Uterus (tissue), 4 donors: ENCODE results near the gene LRCOL1. TPM values are rescaled to one million over a fixed set of nuclear protein-coding genes. Genes with fewer than 3 reads are reported as not detected.

Source experiments
- DNase-seq, 2 donors: peaks; one replicate each; pipeline ENCODE4 v3.0.0-alpha.2; 2019 to 2020
- H3K27ac ChIP-seq, 2 donors: fragments of 200-600 bp; sonication (generic); 1 replicate in 1 of 2; 2 replicates in 1 of 2; pipeline ENCODE4 v1.5.1; 2016 to 2018
- H3K27me3 ChIP-seq, 2 donors: fragments of 200-600 bp; sonication (generic); one replicate each; pipeline ENCODE4 v1.5.1; 2018 to 2019; ENCODE audit warnings: control low read depth in 1 of 2
- H3K36me3 ChIP-seq, 2 donors: fragments of 200-600 bp; sonication (generic); one replicate each; pipeline ENCODE4 v1.5.1; 2019; ENCODE audit warnings: control low read depth in 1 of 2
- H3K4me1 ChIP-seq, 2 donors: fragments of 200-600 bp; sonication (generic); one replicate each; pipeline ENCODE4 v1.5.1; 2018 to 2019; ENCODE audit warnings: control low read depth in 1 of 2
- H3K4me3 ChIP-seq, 2 donors: fragments of 200-600 bp; sonication (generic); 1 replicate in 1 of 2; 2 replicates in 1 of 2; pipeline ENCODE4 v1.5.1; 2018 to 2019; ENCODE audit warnings: mild to moderate bottlenecking in 1 of 2
- H3K9me3 ChIP-seq, 2 donors: fragments of 200-600 bp; sonication (generic); one replicate each; pipeline ENCODE4 v1.5.1; 2019; ENCODE audit warnings: control low read depth in 1 of 2
- CTCF ChIP-seq, 4 experiments: fragments of 200-600 bp in 2 of 4; fragments of 450-650 bp in 2 of 4; sonication (generic) in 2 of 4; IDR thresholded peaks; one replicate each; pipeline ENCODE4 v1.5.1; 2016 to 2019; ENCODE audit warnings: antibody characterized with exemption in 4 of 4, mild to moderate bottlenecking in 2 of 4, moderate library complexity in 1 of 4
- POLR2A ChIP-seq, 2 donors: fragments of 450-650 bp; IDR thresholded peaks; one replicate each; pipeline ENCODE4 v1.6.1; 2016; ENCODE audit warnings: antibody characterized with exemption in 2 of 2, mild to moderate bottlenecking in 1 of 2, moderate library complexity in 1 of 2
- intact Hi-C: fragments of 100-400 bp; cut with DNase I; formaldehyde crosslinking; loops from one replicate; pipeline ENCODE4 v1.15.1; 2023; ENCODE audit warnings: low total_unique reads
- total RNA-seq, 4 donors: library from RNA; depleted of rRNA in 3 of 4; stranded (reverse); fragments of >200 nt in 3 of 4; gene quantifications; one replicate each; pipeline versions ENCODE4 v1.1.0 to v1.2.4, GENCODE V29; 2014 to 2023
- donor health status: DM: yes; HTN: yes; CAD: no.

LRCOL1 gene
- total RNA-seq, 4 donors from 2014 or later, result 0.79 to 7.1 (median 1.5) TPM; not detected in 1

- Histone ChIP-seq H3K9me3 (no peaks in the 10 kb centered on the region), H3K27me3 (no peaks in the 10 kb centered on the region), H3K36me3 (no peaks in the 10 kb centered on the region), H3K27ac (no peak overlapping the region), H3K4me1 (no peaks in the 10 kb centered on the region), H3K4me3 (no peak overlapping the region)
- TF ChIP-seq CTCF (IDR thresholded peaks at IDR 0.05), result no peak
- no peak for TF ChIP-seq POLR2A (IDR thresholded peaks at IDR 0.05)
- intact Hi-C loops, result no loop called here
- DNase-seq, result no peak
Measured at GRCh38 chr12:132593071-132593470, 17.3 kb downstream of the LRCOL1 start.

GRCh38 chr12:132592282-132592970 lies 18.0 kb downstream of the LRCOL1 start:
- H3K27ac ChIP-seq, result no peak overlapping the region
- no peaks in the 10 kb centered on the region for H3K27me3 ChIP-seq
- H3K9me3 ChIP-seq, result no peaks in the 10 kb centered on the region
- TF ChIP-seq POLR2A (IDR thresholded peaks at IDR 0.05) (no peak), CTCF (IDR thresholded peaks at IDR 0.05) (no peak)
- no peak overlapping the region for H3K4me3 ChIP-seq
- DNase-seq, result no peak
- no peaks in the 10 kb centered on the region for H3K36me3 ChIP-seq
- no peaks in the 10 kb centered on the region for H3K4me1 ChIP-seq
- intact Hi-C loops, result no loop called here

- Histone ChIP-seq H3K4me1 (no peaks in the 10 kb centered on the region), H3K27me3 (no peaks in the 10 kb centered on the region), H3K4me3 (no peak overlapping the region), H3K9me3 (no peaks in the 10 kb centered on the region), H3K27ac (no peak overlapping the region), H3K36me3 (no peaks in the 10 kb centered on the region)
- DNase-seq, result no peak
- intact Hi-C loops, result no loop called here
- TF ChIP-seq POLR2A (IDR thresholded peaks at IDR 0.05) (no peak), CTCF (IDR thresholded peaks at IDR 0.05) (no peak)
Measured at GRCh38 chr12:132591107-132591935, 19.1 kb downstream of the LRCOL1 start.

- TF ChIP-seq POLR2A (IDR thresholded peaks at IDR 0.05), result no peak
- no peak for TF ChIP-seq CTCF (IDR thresholded peaks at IDR 0.05)
- Histone ChIP-seq H3K27me3 (no peaks in the 10 kb centered on the region), H3K4me1 (no peaks in the 10 kb centered on the region), H3K36me3 (no peaks in the 10 kb centered on the region), H3K27ac (no peak overlapping the region), H3K4me3 (no peak overlapping the region), H3K9me3 (no peaks in the 10 kb centered on the region)
- DNase-seq, result no peak
- intact Hi-C loops, result no loop called here
Measured at GRCh38 chr12:132588821-132589669, 21.3 kb downstream of the LRCOL1 start.
